K562 treated with DMSO at 1 percent for 4 hours (cell line): ENCODE data around the gene GRK4. TPM values are rescaled to one million over a fixed set of nuclear protein-coding genes. Genes with fewer than 3 reads are reported as not detected.

Experiments used
- total RNA-seq: library from RNA; unstranded; fragments of 300-600 nt; gene quantifications from 2 replicates; pipeline ENCODE4 v1.2.3, GENCODE V29; 2022; ENCODE audit not compliant: insufficient read depth

Gene GRK4
- total RNA-seq = 2.0 and 2.2 TPM in 2 replicates

GRCh38 chr4:2963175-2963965 lies at the start of gene GRK4, which contains the start of gene NOP14:
TSS of gene GRK4 (plus strand) at chr4:2963571. CDS start at chr4:2964071, 500 bp downstream.
TSS of gene NOP14 (minus strand) at chr4:2963406. CDS start at chr4:2963319, 87 bp downstream.

GRCh38 chr4:3074078-3074845 lies 110.9 kb downstream of the GRK4 start, which contains the start of the genes HTT and HTT-AS:
TSS of gene HTT (plus strand) at chr4:3074681. CDS start at chr4:3074826, 145 bp downstream.
TSS of gene HTT-AS (minus strand) at chr4:3074538.

Other genes with a start within 250 kb of the GRK4 start
- 43.7 and 48.8 TPM in 2 replicates for gene TNIP2, start 207.2 kb upstream of the GRK4 start, total RNA-seq
- 14.7 and 17.1 TPM in 2 replicates for gene SH3BP2, start 170.5 kb upstream of the GRK4 start, total RNA-seq
- gene ADD1, start 119.7 kb upstream of the GRK4 start, total RNA-seq = 91.3 and 116 TPM in 2 replicates
- gene NOP14, start 165 bp upstream of the GRK4 start, total RNA-seq = 28.4 and 33.1 TPM in 2 replicates
- gene HTT-AS, start 111.0 kb downstream of the GRK4 start, total RNA-seq = not detected in 2 replicates
- 15.9 and 18.6 TPM in 2 replicates for gene HTT, start 111.1 kb downstream of the GRK4 start, total RNA-seq